Right renal pelvis (tissue), 4 donors: ENCODE results near the gene DIAPH2. TPM values are rescaled to one million over a fixed set of nuclear protein-coding genes. Genes with fewer than 3 reads are reported as not detected.

Experiments
- DNase-seq, 4 donors: peaks; one replicate each; pipeline ENCODE4 v3.0.0-alpha.2; 2013; ENCODE audit warnings: low read depth in 4 of 4, low spot score in 3 of 4, missing footprints in 1 of 4
- polyA plus RNA-seq, 4 donors: library from polyadenylated mRNA; unstranded; fragments of 120-200 nt; gene quantifications; one replicate each; pipeline ENCODE4 v1.2.1, GENCODE V29; 2013; ENCODE audit not compliant: insufficient read length in 4 of 4

The DIAPH2 gene
- polyA plus RNA-seq, 4 donors, result 7.8 to 9.6 (median 9.0) TPM

DNA sequence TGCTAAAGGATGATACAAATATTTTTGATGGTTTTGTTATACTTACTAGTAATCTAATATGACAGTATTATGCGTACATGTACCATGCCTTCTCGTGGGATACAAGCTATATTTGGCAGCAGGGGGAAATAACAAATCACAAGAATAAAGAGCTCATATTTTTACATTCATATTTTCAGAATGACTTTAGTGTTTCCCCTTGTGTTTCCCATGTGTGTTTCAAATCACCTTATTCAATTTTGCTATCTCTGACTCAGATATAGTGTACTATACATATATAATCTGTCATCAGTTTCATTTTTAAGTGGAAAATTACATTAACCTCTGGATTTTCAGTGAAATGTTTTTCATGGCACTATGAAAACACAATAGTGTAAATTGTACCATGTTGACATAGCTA is 345.8 kb downstream of the DIAPH2 start:
- DNase-seq, result no peak

DNA sequence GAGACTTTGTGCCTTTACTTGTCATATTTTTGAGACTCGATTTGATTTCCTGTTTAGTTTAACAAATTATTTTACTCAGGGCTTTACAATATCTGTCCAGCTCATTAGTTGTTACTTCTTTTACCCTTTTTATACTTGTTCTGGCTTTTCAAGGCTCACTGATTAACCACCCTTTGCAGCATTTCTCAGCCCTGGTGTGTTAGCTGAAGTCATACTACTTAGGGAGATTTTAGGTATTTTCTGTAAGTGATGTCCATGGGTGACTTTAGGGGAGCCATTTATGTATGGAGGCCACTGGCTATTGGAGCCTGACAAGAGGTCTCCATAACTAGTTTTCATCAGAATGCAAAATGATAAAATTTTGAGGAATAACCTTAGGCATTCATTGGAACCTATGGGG is 346.3 kb downstream of the DIAPH2 start:
- DNase-seq, result no peak

DNA sequence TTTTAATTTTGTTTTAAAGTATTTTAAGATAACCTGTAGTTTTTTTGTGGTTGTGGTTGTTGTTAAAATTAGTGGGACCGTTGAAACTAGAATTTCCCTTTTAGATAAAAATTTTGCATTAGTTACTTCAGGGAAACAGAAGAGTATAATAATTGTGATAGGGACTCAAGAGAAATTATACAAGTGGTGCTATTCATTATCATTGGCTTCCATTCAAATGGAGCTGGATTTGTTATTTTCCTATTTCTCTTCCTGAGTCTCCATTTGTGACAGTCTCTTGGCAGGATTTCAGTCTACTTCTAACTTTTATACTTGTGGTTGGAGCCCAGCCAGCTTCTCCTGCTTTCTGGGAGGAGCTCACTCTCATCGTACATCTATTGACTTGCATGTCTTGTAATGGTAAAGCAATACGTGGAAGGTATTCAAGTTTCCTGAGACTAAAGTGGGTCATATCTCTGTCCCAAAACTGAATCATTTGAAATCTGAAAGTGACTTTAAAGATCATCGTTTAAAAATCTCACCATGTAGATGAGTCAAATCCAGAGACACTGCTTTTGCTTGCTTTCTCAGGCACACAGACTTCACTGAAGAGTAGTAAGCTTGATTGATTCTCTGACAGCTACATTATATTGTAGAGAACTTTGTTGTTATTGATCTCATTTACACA is 354.9 kb downstream of the DIAPH2 start:
- no peak for DNase-seq

DNA sequence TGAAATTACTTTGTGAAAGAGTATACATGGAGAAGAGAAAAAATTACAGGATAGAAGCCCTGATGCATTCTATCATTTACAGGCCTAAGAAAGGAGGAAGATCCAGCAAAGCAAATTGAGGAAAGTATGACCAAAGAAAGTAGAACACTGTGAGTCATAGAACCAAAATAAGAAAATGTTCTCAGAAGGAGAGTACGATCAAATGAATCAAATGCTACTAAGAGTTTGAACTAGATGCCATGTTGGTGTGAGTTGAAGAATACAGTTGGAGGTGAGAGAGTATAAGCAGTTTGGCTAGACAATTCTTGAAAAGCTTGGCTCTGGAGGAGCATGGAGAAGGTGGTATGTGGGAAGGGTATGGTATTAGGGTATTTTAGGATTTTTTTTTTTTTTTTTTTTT is 360.8 kb downstream of the DIAPH2 start:
- DNase-seq, result no peak

DNA sequence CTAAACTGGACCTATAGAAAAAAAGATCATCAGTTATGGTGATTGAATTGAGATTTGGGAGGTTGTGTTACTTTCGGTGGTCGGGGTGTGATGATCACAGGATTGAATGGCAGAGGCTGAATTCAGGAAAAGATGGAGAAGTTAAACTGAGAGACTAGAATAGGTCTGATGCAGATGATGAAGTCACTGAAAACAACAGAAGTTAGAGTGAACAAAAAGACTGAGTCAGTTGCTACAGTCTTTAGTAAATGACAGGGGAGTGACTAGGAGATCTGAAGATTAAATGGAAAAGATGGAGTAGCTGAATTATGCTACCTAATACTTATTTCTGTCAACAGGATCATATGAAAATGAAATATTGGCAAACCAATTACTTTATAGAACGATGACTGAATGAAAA is 362.2 kb downstream of the DIAPH2 start:
- DNase-seq, result no peak

DNA sequence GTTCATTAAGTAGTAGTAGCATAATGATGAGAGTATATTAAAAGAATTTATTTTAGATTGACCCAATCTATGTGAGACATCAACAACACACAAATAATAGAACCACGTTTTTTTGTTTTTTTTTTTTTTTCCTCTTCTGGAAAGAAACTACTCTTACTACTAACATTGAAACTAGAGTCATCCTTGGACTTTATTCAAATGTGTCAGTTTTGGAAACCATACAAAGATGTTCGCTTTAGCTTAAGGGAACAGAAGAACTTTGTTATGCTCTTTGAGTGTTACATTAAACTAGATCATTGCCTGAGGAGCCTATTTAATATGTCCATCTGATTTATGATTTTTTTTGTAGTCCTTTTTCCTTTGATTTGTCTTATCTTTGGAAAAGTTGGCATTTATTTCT is 365.8 kb downstream of the DIAPH2 start:
- no peak for DNase-seq

DNA sequence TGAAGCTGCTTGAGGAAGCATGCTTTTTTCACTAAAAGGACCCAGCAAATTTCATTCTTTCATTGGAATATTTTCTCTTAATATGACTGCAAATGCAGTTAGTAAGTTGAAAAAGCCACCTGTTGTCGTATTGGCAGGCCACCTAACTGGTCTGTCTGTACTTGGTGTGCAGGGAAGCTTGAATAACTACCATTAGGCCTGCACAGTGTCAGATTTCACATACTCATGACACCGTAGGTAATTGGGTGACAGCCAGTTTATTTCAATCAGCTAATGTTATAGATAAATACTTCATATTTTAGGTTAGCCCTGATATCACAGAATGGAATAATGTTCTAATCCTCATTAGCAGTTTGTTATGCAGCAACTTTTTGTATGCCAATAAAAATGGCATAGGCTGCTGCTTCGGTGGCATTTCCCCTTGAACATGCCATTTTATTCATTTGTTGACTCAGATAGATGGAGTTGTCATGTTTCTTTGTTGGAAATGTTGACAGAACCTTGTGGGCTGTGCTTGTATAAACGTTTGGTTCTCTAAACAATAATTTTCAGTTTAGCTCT is 372.8 kb downstream of the DIAPH2 start:
- no peak for DNase-seq

DNA sequence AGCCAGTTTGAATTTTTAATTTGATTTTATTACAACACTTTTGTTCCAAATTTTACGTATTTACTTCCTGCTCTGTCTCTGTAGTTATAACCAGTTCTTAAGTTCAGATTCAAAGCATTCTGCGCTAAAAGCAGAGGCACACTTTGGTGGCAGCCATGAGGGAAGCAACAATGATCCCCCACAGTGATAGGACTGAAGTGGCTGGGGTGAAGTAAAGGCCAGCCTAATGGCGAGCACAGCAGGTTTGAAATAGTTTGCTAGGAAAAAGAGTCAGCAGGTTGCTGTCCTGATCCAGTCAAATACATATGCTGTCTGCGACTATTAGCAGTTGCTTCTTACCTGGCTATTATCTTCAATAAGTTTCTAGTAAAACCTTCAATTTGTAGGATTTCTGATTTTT is 375.4 kb downstream of the DIAPH2 start:
- DNase-seq, result no peak

DNA sequence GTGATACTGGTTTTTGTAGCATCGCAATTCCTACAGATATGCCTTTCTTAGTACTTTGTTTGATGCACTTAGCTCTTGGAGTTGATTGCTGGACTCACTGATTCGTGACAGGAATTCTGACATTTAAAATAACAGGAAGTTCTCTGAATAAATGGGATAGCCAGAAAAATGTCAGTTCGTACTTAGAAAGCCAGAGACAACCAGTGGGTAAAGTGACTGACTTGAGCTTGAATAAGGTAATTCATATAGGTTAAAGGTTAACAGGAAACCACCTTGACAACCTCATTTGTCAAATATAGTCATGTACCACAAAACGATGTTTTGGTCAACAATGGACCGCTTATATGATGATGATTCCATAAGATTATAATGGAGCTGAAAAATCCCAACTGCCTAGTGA is 380.4 kb downstream of the DIAPH2 start:
- no peak for DNase-seq

DNA sequence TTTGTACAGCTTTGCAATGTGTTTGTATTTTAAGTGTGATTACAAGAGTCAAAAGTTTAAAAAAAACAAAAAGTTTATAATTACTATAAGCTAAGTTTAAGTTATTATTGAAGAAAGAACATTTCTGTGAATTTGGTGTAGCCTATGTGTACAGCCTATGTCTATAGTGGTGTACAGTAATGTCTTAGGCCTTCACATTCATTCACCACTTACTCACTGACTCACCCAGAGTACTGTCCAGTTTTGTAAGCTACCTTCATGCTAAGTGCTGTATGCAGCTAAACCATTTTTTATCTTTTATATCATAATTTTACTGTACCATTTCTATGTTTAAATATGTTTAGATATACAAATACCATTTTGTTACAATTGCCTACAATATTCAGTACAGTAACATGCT is 381.3 kb downstream of the DIAPH2 start:
- no peak for DNase-seq

DNA sequence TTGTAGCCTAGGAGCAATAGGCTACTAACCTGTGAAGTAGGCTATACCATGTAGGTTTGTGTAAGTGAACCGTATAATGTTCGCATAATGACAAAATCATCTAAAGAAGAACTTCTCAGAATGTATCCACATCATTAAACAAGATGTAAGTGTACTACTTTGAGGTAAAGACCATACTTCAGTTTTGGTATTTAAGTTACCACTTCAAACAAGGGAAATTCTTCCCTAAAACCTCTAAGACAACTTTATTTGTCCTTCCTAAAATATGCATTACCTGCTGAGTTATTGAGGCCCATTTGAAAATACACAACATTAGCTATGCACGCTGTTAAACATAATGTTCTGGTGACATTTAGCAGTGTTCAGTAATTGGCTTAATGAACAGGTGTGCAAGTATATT is 381.7 kb downstream of the DIAPH2 start:
- DNase-seq, result no peak

DNA sequence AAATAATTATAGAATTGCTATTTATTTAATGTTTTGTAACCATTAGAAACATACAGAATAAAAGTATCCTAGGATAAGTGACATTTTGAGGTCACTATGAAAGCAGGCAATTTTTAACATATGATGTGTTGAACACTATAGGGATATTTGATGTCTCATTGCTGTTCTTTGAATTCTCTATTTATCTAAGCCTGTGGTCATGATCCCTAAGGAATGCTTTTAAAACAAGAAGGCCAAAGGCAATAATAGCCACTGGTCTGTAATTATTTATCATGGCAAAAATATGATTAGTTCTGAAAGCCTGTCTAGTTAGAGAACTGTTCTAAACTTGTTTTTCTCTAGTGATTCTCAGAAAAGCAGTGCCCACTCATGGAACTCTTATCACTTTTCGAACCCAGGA is 385.7 kb downstream of the DIAPH2 start:
- DNase-seq, result no peak

DNA sequence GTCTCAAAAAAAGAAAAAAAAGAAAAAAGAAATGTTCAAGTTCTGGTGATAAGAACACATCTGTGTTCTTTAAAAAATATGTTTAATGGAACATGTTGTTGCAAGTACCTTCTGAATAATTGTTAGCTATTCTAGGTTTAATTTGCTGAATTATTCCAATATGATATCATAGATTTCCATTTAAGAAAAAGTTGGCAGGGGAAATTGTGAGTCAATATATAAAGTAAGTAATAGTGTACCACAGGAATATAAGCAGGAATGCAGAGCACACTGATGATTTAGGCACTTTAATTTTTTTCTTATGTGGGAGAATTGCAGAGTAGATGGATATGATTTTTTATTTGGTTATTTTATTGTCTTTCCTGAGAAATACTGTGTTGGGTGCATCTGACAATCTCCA is 389.8 kb downstream of the DIAPH2 start:
- DNase-seq, result no peak

DNA sequence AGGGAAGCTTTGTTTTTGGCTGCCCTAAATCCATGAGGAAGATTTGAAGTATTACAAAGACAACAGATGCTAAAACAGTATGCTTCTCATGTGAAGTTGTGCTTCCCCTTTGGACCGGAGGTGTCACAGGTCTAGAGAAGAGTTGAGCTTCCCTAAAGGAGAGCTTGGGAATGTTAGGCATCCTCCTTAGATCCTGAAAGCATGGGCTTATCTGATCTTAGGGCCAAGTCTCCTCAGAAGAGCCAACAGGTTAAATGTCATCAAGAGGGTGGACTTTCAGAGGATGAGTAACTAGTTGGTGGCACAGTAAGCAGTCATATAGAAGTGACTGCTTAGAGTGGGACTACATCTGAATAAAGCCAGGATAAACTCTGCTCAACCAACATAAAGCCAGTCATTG is 404.5 kb downstream of the DIAPH2 start:
- no peak for DNase-seq

DNA sequence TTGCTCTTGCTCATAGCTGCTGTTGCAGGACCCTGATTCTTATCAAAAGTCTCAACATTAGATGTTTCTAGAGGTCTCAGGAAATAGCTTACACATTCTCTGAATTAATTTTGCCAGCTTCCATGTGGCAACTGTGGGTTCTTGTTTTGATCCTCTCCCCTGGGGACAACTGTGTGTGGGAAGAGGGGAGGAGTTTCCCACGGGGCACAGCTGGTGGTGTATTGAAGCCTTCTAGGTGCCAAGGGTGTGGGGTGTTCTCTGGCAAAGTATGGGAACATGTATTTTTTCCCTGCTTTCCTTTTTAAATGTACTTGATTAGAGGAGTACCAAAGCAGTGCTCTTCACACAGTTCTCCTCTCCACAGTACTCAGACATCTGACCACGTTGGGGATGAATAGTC is 411.7 kb downstream of the DIAPH2 start:
- DNase-seq, result no peak

DNA sequence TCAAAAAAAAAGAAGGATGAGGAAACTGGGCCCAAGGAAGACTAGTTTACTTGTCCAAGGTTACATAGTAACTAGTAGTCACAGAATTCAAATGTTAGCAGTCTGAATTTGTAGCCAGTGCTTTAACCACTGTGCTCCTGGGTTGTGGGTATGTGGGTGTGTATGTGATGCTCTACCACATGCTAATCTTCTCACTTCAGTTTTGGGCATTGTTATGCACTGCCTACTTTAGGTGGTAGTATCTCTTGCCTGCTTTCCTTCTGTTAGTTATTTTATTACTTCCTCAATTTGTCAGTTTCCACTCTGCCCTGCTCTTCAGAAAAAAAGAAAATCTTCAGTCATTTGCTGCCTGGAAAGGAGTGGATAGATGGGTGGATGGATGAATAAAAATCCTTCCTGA is 418.3 kb downstream of the DIAPH2 start:
- DNase-seq, result no peak

DNA sequence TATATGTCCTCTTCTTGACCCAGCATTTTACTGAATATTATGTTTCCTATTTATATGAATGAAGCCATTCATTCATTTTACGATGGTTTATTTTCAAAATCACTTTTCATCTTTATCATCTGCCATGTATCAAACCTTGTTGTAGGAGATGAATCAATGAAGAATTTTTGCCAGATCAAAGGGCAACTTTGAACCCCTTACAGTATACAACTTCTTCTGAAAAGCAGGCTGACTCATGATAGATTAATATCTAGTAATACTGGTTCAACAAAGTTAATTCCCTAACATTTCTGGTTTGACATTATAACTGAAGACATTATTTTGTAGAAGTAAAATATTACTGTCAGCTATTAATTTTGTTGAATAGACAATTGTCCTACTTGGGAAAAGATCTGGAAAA is 425.1 kb downstream of the DIAPH2 start:
- DNase-seq, result no peak

DNA sequence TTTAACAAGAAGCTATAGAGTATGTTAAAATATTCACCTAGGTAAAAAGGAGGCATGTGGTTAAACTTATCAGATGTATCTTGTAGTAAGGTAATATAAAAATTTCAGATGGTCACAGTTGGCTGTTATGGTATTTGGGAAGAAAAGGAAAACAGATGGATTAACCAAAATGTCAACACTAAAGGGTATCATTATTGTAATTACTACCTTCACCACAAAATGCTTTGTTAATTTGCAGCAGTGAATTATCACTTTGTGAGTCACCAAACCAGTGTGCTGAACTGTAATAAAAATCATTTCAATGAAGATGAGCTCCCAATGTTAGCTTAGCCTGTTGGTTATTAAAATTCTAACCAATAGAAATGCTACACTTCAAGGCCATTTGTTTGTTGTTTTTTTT is 432.9 kb downstream of the DIAPH2 start:
- DNase-seq, result no peak

DNA sequence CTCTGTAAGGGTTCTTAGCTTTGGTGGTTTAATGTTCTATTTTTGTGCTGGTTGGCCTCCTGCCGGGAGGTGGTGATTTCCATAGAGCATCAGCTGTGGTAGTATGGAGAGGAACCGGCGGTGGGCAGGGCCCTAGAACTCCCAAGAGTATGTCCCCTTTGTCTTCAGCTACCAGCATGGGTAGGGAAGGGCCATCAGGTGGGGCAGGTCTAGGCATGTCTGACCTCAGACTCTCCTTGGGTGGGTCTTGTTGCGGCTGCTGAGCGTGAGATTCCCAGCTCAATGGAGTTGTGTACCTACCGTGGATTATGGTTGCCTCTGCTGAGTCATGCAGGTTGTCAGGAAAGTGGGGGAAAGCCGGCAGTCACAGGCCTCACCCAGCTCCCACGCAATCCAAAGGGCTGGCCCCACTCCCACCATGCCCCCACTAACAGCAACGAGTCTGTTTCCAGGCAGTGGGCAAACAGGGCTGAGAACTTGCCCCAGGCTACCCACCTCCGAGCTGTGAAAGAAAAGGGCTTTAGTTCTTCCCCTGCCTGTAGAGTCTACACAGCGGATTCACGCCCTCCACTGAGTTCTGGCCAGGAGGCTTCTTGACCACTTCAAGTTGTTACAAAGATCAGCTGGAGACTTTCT is 434.9 kb downstream of the DIAPH2 start:
- DNase-seq, result no peak

DNA sequence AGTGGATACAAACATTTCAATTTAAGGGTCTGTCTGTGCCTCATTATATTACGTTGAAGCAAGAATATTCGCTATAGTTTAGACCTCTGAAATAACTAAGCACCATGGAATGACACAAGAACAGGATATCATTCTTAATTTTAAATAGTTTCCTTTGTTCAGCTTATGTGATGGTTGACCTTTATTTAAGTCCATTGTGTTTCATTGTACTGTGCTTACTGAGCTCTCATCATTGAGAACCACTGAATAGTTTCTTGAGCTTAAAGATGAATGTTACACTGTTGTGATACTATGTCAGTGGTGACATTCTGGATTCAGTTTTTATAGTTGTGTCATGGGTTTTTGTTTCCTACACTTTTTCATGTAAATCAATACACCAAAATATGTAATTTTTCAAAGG is 438.4 kb downstream of the DIAPH2 start:
- DNase-seq, result no peak

DNA sequence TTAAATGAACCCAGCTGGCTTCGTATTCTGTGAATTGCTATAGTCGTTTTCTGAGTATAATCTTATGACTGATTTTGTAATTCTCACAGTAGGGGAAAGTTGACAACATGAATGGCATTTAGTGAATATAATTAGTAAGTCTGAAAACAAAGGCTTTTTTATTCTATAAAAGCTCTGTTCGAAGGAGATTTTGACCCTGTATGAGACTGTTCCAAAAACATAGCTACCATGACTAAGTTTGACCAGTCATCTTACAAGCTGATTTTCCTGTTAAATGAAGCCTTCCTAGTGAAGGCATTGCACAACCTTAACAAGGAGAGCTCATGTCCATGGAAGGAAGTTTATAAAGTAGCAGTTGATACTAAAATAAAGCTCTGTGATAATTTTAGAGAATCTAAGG is 441.4 kb downstream of the DIAPH2 start:
- no peak for DNase-seq

DNA sequence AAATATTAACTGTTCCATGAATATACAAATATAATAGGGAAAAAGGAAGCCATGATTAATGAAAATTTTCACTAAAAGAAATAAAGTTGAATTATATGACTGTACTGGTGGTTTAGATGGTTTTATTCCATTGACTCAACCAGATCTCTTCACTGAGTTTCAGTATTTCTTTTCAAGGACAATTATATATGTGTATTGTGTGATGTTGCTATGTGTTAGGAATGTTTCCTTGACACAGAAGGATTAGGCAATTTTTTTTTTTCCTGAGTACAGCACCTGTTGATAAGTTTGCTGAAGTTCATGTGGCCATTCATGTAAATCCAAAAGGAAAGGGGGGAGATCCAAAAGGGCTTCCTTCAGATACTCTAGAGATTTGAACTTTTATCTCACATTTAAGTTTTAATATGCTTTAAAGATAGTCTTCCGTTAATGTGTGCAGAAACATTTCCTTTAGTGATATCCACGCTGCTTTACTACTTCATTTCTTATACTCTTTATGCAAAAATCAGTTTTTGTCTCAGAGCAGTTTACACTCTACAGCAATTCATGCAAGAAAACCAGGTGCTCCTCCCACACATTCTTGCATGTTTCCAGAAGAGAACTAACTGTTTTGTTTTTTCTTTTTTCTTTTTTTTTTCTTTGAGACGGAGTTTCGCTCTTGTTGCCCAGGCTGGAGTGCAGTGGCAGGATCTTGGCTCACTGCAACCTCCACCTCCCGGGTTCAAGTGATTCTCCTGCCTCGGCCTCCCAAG is 448.2 kb downstream of the DIAPH2 start:
- DNase-seq, result no peak
